ENCODE data around the gene ARL15. TPM values are rescaled to one million over a fixed set of nuclear protein-coding genes. Genes with fewer than 3 reads are reported as not detected.

ARL15 gene
- total RNA-seq, 4 donors from 2014 or later: 19.9 to 57.0 (median 36.9) TPM

- 73% methylated on average over 6 of the region's 6 CpGs for WGBS
- Histone ChIP-seq H3K4me3 (no peak overlapping the region), H3K9me3 (no peaks in the 10 kb centered on the region), H3K27ac (no peak overlapping the region), H3K36me3 (no peaks in the 10 kb centered on the region), H3K27me3 (no peaks in the 10 kb centered on the region), H3K4me1 (peaks cover 39% of the 10 kb centered on the region)
- TF ChIP-seq POLR2AphosphoS5 (IDR thresholded peaks at IDR 0.05) (no peak), EP300 (IDR thresholded peaks at IDR 0.05) (no peak), CTCF (IDR thresholded peaks at IDR 0.05) (no peak), POLR2A (IDR thresholded peaks at IDR 0.05) (no peak)
- no peak for DNase-seq (ENCODE audit: low spot score in 2 of 2)
These were observed 52.8 kb downstream of the ARL15 start for GRCh38 chr5:54257366-54258118.

- no peaks in the 10 kb centered on the region for H3K27me3 ChIP-seq
- H3K9me3 ChIP-seq: no peaks in the 10 kb centered on the region
- TF ChIP-seq EP300 (IDR thresholded peaks at IDR 0.05): no peak
- no peak for TF ChIP-seq POLR2AphosphoS5 (IDR thresholded peaks at IDR 0.05)
- no peak for TF ChIP-seq POLR2A (IDR thresholded peaks at IDR 0.05)
- TF ChIP-seq CTCF (IDR thresholded peaks at IDR 0.05): no peak
- H3K4me1 ChIP-seq: peaks cover 46% of the 10 kb centered on the region
- H3K4me3 ChIP-seq: no peak overlapping the region
- no peaks in the 10 kb centered on the region for H3K36me3 ChIP-seq
- H3K27ac ChIP-seq: no peak overlapping the region
- DNase-seq (ENCODE audit: low spot score in 2 of 2): no peak
- 60% methylated on average over 6 of the region's 6 CpGs for WGBS
These were observed 55.7 kb downstream of the ARL15 start for GRCh38 chr5:54254482-54255198.

GRCh38 chr5:54251981-54252380 lies 58.4 kb downstream of the ARL15 start:
- 48% methylated on average over 1 of the region's 1 CpG for WGBS
- Histone ChIP-seq H3K27ac (no peak overlapping the region), H3K4me3 (no peak overlapping the region)

GRCh38 chr5:54249210-54250028 lies 61.0 kb downstream of the ARL15 start:
- Histone ChIP-seq H3K27me3 (no peaks in the 10 kb centered on the region), H3K4me1 (peaks cover 27% of the 10 kb centered on the region), H3K36me3 (no peaks in the 10 kb centered on the region), H3K27ac (no peak overlapping the region), H3K4me3 (no peak overlapping the region), H3K9me3 (no peaks in the 10 kb centered on the region)
- whole genome bisulfite sequencing: 38% methylated on average over 4 of the region's 4 CpGs
- no peak for DNase-seq (ENCODE audit: low spot score in 2 of 2)
- no peak for TF ChIP-seq EP300 (IDR thresholded peaks at IDR 0.05)

More at GRCh38 chr5:54251981-54252380, 58.4 kb downstream of the ARL15 start:
- H3K27me3 ChIP-seq: no peaks in the 10 kb centered on the region
- no peaks in the 10 kb centered on the region for H3K9me3 ChIP-seq
- TF ChIP-seq CTCF (IDR thresholded peaks at IDR 0.05) (no peak), EP300 (IDR thresholded peaks at IDR 0.05) (no peak), POLR2A (IDR thresholded peaks at IDR 0.05) (no peak)
- peaks cover 42% of the 10 kb centered on the region for H3K4me1 ChIP-seq
- no peak for DNase-seq (ENCODE audit: low spot score in 2 of 2)
- no peaks in the 10 kb centered on the region for H3K36me3 ChIP-seq

- Histone ChIP-seq H3K9me3 (no peaks in the 10 kb centered on the region), H3K27ac (no peak overlapping the region), H3K36me3 (no peaks in the 10 kb centered on the region), H3K27me3 (no peaks in the 10 kb centered on the region), H3K4me1 (peaks cover 8% of the 10 kb centered on the region), H3K4me3 (no peak overlapping the region)
- WGBS: 70% methylated on average over 5 of the region's 5 CpGs
- no peak for DNase-seq (ENCODE audit: low spot score in 2 of 2)
- TF ChIP-seq EP300 (IDR thresholded peaks at IDR 0.05): no peak
- TF ChIP-seq POLR2AphosphoS5 (IDR thresholded peaks at IDR 0.05): no peak
- no peak for TF ChIP-seq POLR2A (IDR thresholded peaks at IDR 0.05)
- TF ChIP-seq CTCF (IDR thresholded peaks at IDR 0.05): no peak
These were observed 63.1 kb downstream of the ARL15 start for GRCh38 chr5:54247226-54247625.
